Measurements from ENCODE around the gene PLA2G4E.

PLA2G4E gene

GRCh38 chr15:42053010-42053409, 32.2 kb upstream of the PLA2G4E start:
- no peak for DNase-seq

GRCh38 chr15:42050484-42051255, 29.8 kb upstream of the PLA2G4E start:
- DNase-seq: no peak

- DNase-seq: no peak
These were observed 28.0 kb upstream of the PLA2G4E start for GRCh38 chr15:42048821-42049200.

GRCh38 chr15:42048080-42048820, 27.4 kb upstream of the PLA2G4E start:
- no peak for DNase-seq

- no peak for DNase-seq
These were observed 25.8 kb upstream of the PLA2G4E start for GRCh38 chr15:42046597-42046996.

- DNase-seq: no peak
These were observed 24.4 kb upstream of the PLA2G4E start for GRCh38 chr15:42045211-42045615.

- DNase-seq: no peak
These were observed 22.0 kb upstream of the PLA2G4E start for GRCh38 chr15:42042602-42043400.

- DNase-seq: no peak
These were observed 17.6 kb upstream of the PLA2G4E start for GRCh38 chr15:42038401-42038800.

- peak; percentile 74 to 81 for DNase-seq
These were observed 16.8 kb upstream of the PLA2G4E start for GRCh38 chr15:42037656-42038055.

GRCh38 chr15:42036966-42037365, 16.1 kb upstream of the PLA2G4E start:
- DNase-seq: no peak

- DNase-seq: no peak
These were observed 15.5 kb upstream of the PLA2G4E start for GRCh38 chr15:42036112-42036905.

- no peak for DNase-seq
These were observed 14.6 kb upstream of the PLA2G4E start for GRCh38 chr15:42035435-42035761.

- no peak for DNase-seq
These were observed 14.0 kb upstream of the PLA2G4E start for GRCh38 chr15:42034628-42035434.

- DNase-seq: no peak
These were observed 12.5 kb upstream of the PLA2G4E start for GRCh38 chr15:42033214-42033873.

GRCh38 chr15:42032376-42033213, 11.8 kb upstream of the PLA2G4E start:
- no peak for DNase-seq

GRCh38 chr15:42031198-42031915, 10.5 kb upstream of the PLA2G4E start:
- DNase-seq: no peak

- no peak for DNase-seq
These were observed 6.7 kb upstream of the PLA2G4E start for GRCh38 chr15:42027521-42027920.

GRCh38 chr15:42024303-42024702, 3.5 kb upstream of the PLA2G4E start:
- no peak for DNase-seq

- DNase-seq: no peak
These were observed 751 bp upstream of the PLA2G4E start for GRCh38 chr15:42021593-42021992.
